Brain microvascular endothelial cell (primary cell): ENCODE measurements around the gene NEAT1.

Experiments used
- DNase-seq: peaks from one replicate; pipeline ENCODE4 v3.0.0-alpha.2; 2020
- H3K27ac ChIP-seq: fragments of 250-450 bp; sonication (Bioruptor Pico); 2 replicates; pipeline ENCODE4 v1.5.1; 2020; ENCODE audit warnings: mild to moderate bottlenecking, moderate library complexity
- H3K27me3 ChIP-seq: fragments of 250-450 bp; sonication (Bioruptor Pico); replicated peaks from 2 replicates; pipeline ENCODE4 v1.5.1; 2020; ENCODE audit warnings: mild to moderate bottlenecking
- H3K36me3 ChIP-seq: fragments of 250-450 bp; sonication (Bioruptor Pico); replicated peaks from 2 replicates; pipeline ENCODE4 v1.5.1; 2020; ENCODE audit warnings: mild to moderate bottlenecking
- H3K4me3 ChIP-seq: 2 replicates; pipeline ENCODE4 v1.5.1; 2011; ENCODE audit warnings: low read depth, mild to moderate bottlenecking, control low read depth, low read length, moderate library complexity
- in situ Hi-C: cut with HindIII; loops from 2 replicates; pipeline ENCODE4 v1.10.0; 2017; ENCODE audit warnings: low sequenced_read_pairs, low pct_ligation_motif_present
- TF ChIP-seq, protein P1 (sequence below): IDR thresholded peaks from 2 replicates; pipeline ENCODE4 v1.5.1; 2011; ENCODE audit warnings: low read depth, mild to moderate bottlenecking, moderate library complexity, low read length, control low read depth, inconsistent platforms; ENCODE audit errors: missing control alignments

NEAT1 gene

DNA sequence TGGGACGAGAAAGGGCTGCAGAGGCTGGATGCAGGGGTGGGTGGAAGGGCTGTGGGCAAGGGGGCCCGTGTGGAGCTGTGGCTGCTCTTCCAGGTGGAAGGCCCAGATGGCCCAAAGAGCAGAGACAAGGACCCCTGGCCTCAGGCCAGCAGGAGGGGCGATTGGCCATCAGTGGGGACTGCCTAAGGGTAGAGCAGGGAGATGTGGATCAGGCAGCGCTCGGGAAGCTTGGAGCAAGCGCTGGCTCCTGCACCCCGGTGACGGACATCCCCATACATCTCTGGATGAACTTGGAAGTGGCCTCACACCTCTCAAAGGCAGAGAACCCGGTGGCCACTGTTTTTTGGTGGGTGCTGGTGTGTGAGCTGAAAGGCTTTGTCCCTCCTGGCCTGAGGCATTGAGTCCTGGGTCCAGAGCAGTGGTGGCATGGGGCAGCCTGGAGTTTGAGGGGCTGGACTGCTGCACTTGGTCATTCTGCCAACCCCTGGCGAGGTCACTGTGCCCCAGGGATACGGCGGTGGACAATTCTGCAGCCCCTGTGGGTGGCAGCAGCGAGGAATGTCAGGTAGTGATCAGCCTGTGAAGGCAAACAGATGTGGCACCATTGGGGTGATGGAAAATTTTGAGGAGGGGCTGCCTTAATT is 30.3 kb upstream of the NEAT1 start:
- in situ Hi-C loops, result no loop called here
- peaks cover 56% of the 10 kb centered on the region for H3K36me3 ChIP-seq
- no peak for DNase-seq
- no peak overlapping the region for H3K27ac ChIP-seq
- TF ChIP-seq, protein P1, sequence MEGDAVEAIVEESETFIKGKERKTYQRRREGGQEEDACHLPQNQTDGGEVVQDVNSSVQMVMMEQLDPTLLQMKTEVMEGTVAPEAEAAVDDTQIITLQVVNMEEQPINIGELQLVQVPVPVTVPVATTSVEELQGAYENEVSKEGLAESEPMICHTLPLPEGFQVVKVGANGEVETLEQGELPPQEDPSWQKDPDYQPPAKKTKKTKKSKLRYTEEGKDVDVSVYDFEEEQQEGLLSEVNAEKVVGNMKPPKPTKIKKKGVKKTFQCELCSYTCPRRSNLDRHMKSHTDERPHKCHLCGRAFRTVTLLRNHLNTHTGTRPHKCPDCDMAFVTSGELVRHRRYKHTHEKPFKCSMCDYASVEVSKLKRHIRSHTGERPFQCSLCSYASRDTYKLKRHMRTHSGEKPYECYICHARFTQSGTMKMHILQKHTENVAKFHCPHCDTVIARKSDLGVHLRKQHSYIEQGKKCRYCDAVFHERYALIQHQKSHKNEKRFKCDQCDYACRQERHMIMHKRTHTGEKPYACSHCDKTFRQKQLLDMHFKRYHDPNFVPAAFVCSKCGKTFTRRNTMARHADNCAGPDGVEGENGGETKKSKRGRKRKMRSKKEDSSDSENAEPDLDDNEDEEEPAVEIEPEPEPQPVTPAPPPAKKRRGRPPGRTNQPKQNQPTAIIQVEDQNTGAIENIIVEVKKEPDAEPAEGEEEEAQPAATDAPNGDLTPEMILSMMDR, result no peak
- no peaks in the 10 kb centered on the region for H3K27me3 ChIP-seq
- no peak overlapping the region for H3K4me3 ChIP-seq

DNA sequence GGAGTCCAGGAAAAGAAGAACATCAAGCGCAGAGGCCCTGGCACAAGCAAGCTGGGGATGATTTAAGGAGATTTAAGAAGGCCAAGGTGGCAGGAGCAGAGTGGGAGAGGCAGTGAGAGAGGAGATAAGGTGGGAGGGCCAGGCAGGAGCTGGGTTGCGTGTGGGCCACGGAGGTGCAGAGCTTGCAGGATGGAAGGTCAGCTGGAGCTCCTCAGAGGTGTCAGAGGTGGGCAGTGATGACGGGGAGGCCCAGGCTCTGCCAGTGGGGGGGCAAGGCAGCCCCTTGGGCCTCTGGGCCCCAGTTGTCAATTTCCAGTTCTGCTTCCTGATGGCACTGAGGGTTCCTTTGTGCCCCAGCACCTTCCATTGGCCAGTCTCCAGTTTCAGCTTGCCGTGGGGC is 29.7 kb upstream of the NEAT1 start:
- no peak for DNase-seq
- in situ Hi-C loops, result no loop called here
- H3K36me3 ChIP-seq, result peaks cover 62% of the 10 kb centered on the region
- TF ChIP-seq, protein P1, result no peak
- H3K4me3 ChIP-seq, result no peak overlapping the region
- H3K27me3 ChIP-seq, result no peaks in the 10 kb centered on the region
- no peak overlapping the region for H3K27ac ChIP-seq

DNA sequence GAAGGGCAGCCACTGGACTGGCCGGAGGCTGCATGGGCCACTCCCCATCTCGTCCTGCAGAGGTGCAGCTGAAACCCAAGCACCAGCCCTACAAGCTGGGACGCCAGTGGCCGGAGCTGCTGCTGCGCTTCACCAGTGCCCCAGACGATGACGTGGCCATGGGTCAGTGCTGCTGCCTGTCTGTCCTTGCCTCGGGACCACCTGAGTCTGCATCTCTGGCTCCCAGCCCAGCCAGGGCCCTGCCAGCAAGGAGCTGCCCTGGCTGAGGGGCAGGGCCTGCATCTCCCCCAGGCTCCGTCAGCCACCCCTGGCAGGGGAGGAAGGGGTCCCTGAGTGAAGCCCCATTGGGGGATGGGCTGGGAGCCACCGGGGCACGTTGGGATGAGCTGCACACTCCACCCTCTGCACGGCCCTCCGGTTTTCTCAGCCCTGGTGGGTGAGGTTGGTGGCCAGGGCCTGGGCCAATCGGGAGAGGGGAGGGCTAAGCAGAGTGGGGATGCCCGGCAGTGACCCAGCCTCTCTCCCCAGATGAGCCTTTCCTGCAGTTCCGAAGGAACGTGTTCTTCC is 29.0 kb upstream of the NEAT1 start:
- H3K4me3 ChIP-seq, result no peak overlapping the region
- no peak for DNase-seq
- H3K36me3 ChIP-seq, result peaks cover 69% of the 10 kb centered on the region
- TF ChIP-seq, protein P1, result no peak
- in situ Hi-C loops, result no loop called here
- H3K27me3 ChIP-seq, result no peaks in the 10 kb centered on the region
- no peak overlapping the region for H3K27ac ChIP-seq

DNA sequence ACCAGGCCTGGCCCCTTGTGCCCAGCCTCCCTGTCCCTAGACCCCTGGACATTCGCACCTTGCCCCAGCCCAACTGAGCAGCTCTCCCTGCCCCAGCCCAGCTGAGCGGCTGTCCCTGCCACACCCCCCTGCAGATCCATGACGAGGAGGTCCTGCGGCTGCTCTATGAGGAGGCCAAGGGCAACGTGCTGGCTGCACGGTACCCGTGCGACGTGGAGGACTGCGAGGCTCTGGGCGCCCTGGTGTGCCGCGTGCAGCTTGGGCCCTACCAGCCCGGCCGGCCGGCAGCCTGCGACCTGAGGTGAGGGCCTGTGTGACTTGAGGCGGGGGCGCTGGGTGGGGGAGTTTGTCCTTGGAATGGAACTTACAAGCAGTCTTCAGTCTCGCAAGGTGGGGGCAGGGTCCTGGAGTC is 28.5 kb upstream of the NEAT1 start:
- Histone ChIP-seq H3K4me3 (no peak overlapping the region), H3K27ac (no peak overlapping the region), H3K36me3 (peaks cover 72% of the 10 kb centered on the region), H3K27me3 (no peaks in the 10 kb centered on the region)
- in situ Hi-C loops, result no loop called here
- no peak for DNase-seq
- TF ChIP-seq, protein P1, result no peak

DNA sequence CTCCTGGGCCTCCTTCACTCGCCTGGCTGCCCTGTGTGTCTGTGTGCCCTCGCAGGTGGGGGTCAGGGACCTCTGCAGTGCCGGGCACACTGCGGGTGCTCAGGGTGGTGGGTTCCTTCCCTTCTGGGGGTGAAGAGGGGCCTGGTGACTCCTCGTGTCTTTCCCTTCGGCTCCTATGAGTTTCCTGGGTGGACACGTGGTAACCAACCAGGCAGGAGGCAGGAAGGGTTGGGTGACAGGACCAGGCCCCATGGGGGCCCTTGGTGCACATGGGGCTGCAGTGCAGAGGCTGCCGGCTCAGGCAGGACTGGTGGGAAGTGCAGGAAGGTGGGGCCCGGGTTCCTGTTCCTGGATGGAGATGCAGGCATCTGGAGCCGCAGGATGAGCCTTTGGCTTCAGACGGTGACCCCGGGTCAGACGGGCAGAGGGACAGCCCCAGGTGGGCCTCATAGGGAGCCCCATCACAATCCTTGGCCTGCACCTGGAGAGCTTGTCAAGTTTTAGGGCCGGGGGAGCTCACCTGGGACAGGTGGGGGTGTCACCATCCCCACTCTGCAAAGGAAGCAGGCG is 26.6 kb upstream of the NEAT1 start:
- TF ChIP-seq, protein P1, result no peak
- no peak overlapping the region for H3K27ac ChIP-seq
- no peak overlapping the region for H3K4me3 ChIP-seq
- DNase-seq, result no peak
- no peaks in the 10 kb centered on the region for H3K27me3 ChIP-seq
- in situ Hi-C loops, result no loop called here
- H3K36me3 ChIP-seq, result peaks cover 91% of the 10 kb centered on the region
